GM19351 (cell line): ENCODE results near the gene CD164.

ENCODE experiments used
- ATAC-seq: cut with Tn5 transposase; IDR thresholded peaks from one replicate; pipeline ENCODE4 v1.9.1; 2021; ENCODE audit warnings: mild to moderate bottlenecking, moderate library complexity; ENCODE audit not compliant: unreplicated experiment

Gene CD164

DNA sequence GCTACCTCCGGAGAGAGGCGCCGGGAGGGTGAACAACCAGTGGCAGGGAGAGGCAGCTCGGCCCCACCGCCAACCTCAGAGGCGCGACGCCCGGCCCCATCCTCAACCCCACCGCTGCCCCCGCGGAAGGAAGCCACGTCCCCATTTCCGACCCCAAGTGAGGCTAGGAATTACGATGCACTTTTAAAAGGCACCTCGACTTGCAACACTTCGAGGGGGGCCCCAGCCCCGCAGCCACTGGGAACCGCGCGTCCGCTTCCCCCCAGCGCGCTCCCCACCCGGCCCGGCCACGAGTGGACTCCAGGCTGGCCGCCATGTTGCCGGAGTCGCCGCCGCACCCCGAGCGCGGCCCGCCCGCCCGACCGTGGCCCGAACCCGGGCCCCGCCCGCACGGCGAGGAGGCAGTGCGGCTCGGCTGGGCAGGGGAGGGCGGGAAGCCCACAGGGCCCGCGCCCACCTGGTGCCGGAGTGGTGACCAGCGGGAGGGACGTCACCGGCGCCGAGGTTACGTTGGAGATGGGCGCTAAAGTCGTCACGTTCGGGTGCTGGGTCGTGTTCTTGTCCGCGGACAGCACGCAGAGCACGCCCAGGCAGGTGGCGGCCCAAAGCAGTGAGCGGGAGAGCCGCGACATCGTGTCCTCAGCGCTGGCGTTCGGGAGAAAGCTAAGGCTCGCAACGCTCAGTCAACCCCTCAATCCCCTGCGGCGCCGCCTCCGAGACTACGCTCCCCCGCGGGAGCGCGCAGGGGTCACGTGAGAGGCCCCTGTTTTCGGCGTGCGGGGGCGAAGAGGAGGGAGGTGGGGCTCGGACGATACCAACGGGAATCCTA is at the start of gene CD164:
Gene CD164, minus strand, starts transcription at position 721 of the 829 bp plus-strand sequence. Its CDS starts 89 bp downstream, at position 632.
- ATAC-seq, result peak; percentile 39

DNA sequence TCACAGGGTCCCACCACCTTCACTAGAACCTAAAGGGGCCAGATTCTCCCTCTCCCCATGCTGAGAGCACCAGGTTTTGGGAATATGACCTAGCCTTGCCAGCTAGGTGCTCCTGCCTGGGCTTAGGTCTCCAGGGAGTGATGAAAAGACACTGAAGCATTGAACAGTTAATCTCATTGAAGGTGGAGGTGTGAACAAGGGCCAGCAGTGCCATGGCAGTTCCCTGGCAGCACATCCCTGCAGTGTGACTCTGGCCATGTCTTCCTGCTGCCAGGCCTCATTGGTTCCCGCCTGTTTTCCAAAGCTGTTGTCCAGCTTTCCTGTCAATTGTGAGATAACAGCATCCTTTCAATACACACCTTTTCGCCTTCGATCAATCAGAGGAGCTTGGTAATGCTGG is 47.2 kb upstream of the CD164 start:
- no peak for ATAC-seq

DNA sequence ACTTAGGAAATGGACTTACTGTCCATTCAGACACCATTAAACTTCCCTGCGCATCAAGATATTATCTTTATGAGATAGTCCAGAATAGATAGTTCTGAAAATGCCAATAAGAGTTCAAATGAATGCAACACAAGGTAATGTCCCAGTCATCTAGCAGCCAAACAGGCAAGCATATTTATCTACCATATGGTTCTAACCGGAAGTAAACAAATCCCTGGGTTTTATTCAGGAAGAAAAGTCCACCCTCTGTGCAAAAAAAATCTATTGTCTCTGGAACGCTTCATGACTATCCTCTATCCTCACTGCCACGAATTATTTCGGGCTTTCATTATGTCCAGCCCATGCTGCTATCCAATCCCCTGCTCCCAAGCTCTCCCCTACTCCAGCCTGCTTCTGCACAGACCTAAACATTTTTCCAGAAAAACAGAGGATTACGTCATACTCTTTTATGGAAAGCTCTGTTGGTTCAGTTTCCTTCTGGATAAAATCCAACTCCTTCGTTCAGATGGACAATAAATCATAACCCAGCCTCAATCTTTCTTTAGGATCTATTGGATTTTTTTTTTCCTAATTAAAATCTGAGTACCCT is 46.7 kb upstream of the CD164 start:
- ATAC-seq, result no peak

DNA sequence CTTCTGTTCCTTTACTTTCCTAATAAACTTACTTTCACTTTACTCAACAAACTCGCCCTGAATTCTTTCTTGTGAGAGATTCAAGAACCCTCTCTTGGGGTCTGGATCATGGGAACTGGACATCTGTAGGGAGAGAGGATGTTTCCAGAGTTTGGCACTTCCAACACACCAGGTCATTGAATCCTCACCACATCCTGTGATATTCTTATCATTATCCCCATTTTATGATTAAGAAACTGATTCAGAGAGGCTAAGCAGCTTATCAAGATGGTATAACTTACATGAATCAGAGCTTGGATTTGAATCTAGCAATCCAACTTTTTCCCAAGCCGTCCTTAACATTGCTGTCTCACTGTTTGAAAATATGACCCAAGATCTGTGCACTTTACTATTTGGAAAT is 42.7 kb upstream of the CD164 start:
- ATAC-seq, result no peak

DNA sequence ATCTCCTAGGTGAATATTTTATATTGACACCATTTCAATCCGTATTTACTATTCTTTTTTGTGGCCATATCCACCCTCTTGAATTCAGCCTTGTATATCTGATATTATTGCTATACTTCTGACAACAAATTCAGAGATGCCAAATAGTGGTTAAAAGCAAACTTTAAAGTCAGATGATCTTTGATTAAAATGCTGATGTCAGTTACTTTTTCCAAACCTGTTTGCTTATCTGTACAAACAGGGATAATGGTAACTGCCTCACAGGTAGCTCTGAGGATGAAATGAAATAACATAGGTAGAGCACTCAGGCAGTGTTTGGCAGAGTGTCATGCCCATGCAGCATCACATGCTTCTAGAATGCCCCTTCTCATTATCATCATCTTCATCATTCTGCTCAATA is 38.9 kb upstream of the CD164 start:
- no peak for ATAC-seq

DNA sequence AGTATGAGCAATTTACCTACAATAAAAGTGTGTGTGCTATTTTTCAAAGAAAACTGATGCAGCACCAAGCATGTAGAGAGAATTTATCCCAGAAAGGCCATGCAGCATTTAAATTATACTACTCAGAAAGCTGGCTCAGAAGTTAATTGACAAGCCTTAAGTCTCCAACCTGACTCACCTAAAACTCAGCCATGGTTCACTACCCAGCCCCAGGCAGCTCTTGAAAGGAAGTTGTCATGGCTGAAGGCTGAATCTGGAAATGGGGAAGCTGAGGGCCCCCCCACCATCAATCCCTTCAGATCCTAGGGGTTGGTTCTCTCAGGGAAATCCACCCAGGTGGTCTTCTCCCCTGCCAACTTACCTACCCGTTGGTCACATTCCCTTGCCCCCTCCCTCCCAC is 38.5 kb upstream of the CD164 start:
- no peak for ATAC-seq

DNA sequence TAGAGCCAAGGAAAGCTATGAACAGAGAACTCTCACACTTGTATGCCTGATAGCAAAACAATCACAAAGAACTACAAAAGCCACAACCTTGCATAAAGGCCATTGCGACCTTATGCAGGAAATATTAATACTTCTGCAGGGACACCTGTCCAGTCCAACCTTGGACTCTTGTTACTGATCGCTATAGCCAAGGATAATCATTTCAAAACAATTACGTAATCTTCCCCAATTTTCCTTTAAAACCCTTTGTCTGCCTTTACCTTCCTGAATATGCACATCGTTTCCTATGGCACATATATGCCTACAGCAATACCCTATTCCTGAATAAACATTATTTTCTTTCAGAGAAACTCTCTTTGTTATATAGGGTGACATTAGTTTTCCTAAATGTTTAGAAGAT is 35.4 kb upstream of the CD164 start:
- no peak for ATAC-seq

DNA sequence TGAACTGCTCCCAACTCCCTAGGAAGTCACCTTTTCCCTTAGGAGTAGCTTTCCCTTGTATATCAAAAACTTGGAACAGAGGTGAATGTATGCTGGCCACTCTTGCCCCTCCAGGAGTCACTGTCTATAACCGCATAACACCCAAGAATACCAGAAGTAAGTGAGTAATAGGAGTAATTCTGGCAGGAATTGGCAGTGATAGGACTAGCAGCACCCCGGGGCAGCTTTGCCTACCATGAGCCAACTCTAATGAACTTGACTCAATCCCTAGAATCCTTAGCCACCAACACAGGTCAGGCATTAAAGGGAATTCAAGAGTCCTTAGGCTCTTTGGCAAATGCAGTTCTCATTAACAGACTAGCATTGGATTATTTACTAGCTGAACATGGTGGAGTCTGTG is 28.8 kb upstream of the CD164 start:
- ATAC-seq, result no peak

DNA sequence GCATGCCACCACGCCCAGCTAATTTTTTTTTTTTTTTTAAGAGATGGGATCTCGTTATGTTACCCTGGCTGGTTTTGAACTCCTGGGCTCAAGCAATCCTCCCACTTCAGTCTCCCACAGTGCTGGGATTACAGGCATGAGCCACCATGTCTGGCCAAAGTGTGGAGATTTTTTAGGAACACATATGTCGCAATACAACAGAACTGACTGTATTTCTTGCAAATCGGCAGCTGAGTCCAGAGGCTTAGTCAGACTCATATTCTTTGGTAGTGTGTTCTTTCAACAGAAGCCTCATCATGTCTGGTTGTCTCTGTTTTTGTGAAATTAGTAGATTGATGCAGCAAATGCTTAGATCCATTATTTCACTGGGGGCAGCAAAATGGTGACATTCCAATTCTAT is 23.9 kb upstream of the CD164 start:
- ATAC-seq, result no peak

DNA sequence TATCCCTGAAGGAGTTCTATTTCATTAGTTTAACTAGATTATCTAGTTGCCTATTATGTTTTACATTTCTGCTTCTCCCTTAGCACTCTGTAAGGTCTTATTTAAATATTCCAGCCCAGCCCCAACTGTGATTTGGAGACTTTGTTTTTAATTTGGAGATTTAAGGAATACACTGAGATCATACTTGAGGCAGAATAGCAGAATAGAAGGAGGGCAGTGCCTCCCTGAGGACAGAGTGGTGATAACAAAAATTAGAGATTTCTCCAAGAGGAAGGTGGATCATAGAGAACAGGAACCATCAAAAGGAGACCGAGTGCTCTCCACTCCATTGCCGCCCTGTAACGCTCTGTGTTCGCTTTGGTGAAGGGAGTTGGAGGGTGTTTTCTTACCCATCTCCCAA is 14.8 kb upstream of the CD164 start:
- no peak for ATAC-seq

DNA sequence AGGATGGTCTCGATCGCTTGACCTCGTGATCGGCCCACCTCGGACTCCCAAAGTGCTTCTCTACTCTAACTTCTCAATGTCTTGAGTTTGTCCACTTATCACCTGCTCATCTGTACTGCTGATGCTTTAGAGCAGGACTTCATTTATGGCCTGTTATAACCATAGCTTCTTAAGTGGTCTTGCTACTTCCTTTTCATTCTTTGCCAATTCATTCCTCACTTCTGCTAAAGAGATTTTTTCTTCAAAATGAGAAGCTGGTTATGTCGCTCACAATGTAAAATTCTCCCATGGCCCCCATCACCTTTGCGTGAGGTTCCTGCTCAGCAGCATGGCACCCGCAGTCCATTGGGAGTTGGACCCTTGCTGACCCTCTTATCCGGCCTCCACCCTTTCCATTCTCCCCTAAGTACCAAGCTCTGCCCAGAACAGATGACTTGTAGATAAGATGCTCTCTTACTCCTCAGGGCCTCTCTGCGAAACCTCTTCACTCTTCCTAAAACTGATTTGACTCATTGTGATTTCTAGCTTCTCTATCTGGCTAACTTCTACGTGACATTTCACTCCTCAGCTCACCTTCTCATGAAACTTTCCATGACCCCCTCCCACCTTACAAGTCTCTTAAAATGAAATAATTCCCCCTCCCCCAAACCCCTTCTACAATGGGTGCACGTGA is 13.9 kb upstream of the CD164 start:
- no peak for ATAC-seq

DNA sequence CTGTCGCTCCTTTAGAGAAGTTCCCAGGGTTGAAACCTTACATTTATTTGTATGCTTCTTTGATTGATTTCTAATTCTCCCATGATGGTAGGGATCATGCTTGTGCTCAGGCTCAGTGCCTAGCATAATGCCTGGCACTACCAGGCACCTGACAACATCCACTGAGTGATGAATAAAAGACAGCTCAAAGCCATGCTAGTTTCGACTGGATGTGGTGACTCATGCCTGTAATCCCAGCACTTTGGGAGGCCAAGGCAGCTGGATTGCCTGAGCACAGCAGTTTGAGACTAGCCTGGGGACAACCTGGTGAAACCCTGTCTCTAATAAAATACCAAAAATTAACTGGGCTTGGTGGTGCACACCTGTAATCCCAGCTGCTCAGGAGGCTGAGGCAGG is 11.6 kb upstream of the CD164 start:
- ATAC-seq, result no peak

DNA sequence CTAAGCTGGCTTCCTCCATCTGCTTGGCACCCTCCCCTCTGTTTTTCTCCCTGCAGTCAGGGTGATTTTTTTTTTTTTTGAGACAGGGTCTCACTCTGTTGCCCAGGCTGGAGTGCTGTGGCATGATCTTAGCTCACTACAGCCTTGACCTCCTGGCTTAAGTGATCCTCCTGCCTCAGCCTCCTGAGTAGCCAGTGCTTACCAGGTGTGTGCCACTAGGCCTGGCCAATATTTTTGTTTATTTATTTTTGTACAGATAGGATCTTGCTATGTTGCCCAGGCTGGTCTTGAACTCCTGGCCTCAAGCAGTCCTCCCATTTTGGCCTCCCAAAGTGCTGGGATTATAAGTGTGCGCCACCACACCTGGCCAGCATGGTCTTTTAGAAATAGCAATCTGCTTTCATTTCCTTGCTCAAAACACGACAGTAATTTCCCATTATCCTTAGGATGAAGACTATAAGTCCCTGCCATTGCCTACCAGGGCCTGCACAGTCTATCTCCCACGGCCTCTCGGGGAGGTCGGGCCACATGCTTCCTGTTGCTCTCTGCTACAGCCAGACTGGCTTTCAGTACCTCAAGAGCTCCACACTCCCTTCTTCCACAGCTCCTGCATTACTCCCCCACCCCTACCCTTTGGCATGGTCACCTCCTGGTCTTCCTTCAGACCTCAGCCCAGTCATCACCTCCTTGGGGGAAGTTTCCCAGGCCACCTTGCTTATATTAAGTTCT is 11.1 kb upstream of the CD164 start:
- ATAC-seq, result no peak

DNA sequence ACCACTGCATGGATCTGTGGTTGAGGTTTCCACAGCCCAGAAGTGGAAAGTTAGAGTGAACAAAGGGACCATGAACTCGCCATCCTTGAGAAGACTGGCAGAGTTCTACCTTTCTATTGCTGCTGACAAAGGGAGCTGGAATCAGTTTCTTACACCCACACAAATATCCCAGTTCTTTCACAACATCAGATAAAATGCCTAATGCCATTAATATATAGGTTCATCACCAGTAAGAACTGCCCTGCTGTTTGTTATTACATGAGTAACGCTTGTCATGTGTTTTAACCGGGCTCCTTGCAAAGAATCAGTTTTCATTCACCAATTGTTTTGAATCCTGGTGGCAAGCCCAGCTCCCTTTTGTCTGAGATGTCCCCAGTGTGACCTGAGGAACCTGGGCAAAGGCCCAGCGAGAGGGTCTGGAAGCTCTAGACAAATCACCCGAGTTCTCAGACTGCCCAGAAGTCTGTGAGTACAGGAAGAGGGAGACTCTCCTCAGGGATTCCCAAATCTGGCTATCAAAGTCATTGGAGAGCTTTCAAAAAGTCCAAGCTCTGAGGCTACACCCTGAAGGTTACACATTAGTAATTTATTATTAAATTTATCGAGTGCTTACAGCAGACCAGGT is 7.5 kb upstream of the CD164 start:
- ATAC-seq, result no peak

DNA sequence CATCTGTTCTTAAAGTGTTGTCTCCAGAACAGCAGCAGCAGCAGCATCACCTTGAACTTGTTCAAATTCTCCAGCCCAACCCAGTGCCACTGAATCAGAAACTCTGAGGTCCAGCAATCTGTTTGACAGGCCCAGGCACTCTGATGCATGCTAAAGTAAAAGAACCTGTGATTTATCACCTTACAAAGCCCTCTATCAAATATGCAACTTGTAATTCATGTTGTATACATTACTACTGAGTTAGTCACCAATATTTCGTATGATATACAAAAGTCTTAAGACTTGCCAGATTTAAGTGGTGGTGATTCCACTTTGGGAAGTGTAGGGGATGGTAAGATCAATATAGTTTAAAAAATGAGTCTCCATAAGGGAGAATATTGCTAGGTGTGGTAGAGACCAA is 6.0 kb upstream of the CD164 start:
- ATAC-seq, result no peak

DNA sequence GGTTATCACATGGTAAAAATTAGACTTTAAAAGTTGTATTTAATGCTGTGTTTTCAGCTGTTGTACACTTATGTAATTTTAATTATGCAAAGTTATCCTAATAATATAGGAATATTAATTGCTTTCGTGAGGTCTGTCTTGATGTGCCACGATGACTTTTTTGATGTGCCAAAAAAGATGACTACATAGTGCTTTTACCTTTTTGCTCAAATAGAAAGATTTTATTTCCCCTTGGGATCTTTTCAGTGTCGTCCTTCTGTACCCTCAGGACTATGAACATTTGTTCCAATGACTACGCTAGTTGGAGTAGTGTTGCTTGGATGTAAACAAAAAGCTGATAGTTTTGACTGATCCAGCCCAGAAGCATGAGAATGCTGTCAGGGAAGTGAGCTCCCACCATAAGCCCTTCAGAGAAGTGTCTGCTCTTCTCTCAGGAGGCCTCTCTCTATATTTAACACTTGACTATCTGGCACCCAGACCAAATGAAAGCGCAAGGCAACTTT is 1.2 kb upstream of the CD164 start:
- ATAC-seq, result no peak

DNA sequence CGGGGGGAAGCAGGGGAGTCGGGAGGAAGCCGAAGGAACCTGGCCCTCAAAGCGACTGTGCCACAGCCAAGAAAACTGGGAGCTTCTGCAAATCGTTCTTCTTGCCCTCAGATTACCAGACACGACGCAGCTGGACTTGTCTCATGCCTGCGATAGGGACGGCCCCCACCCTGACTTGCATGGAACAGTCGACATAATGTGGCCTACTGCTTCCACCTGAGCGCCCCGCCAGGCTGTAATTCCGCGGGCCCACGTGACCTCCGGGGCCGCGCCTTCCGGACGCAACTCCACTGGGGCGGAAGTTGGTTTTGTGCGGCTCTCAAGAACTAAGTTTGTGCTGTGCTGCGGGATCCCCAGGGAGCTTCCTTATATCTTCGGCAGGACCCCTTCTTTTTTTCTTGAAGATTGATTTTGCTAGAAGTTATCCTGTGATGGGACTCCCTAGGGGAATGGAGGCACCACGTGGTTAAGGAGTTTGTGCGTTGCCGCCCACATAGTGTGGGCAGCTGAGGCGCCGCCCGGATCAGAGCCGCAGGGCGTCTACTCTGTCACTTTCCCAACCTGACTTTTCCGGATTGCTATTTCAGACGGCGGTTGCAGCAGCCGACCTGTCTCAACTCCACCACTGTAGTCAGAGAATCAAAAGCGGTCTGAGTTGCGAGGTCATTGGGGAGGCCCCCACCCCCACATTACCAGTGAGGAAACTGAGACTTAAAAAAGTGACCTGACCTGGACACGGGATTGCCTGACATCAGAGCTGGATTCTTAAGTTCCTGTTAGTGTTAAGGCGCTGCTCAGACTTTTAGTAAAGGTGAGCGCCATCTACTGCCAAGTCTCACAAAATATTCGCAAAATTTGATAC is 540 bp upstream of the CD164 start:
- peak; percentile 63 for ATAC-seq

DNA sequence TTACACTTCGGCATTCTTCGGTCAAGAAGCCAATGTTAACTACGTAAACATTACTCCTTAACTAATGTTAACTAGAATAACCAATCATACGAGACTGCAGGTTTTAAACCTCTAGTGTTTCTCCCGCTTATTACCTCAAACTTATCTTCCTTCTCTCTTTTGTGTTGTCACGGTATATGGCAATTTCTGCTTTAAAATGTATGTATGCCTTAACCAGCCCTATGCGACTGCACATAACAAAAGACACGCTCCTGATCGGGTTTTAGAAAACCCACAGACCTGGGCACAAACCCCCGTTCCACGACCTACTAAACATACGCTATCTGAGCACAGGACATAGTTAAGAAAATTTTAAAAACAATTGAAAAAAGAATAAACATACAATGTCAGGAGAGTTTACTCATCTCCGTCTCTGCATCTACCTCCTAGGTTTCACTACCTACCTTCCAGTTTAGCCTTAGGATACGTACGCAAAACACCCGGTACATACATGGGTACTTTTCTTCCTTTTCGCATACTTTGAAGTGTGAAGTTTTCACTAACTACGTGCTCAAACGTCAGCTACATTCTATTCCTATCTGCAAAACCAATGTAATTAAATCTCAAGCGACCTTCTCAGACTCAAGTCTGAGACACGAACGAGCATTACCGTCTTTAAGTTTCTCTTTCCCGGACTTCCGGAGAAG is 1.1 kb downstream of the CD164 start:
- no peak for ATAC-seq

DNA sequence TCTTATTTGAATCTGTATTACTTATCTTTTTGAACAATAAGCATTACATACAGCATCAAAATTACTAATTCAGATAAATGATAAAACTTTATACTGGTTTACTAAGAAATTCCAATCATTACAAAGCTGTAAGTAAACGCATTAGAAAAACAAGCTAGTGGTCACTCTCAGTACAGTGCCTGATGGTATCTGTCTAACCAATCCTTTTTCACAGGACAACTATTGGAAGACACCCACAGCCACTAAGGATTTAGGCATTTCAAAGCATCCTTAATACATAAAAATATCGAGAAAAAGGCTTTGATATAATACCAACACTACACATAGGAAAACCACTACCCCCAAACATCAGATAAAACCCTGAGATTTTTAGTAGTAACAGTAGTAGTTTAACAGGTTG is 2.6 kb downstream of the CD164 start:
- ATAC-seq, result no peak
